Keratinocyte (primary cell): ENCODE results near the gene KCNMA1. TPM values are rescaled to one million over a fixed set of nuclear protein-coding genes. Genes with fewer than 3 reads are reported as not detected.

Experiments
- DNase-seq: peaks from one replicate; pipeline ENCODE4 v3.0.0-alpha.2; 2011; ENCODE audit warnings: low read depth, missing footprints, low spot score
- FAIRE-seq: peaks from 2 replicates; lab custom pipeline; 2011; peaks lifted over from hg19 to GRCh38; lab: Jason Lieb, UNC
- H2AFZ ChIP-seq: 2 replicates; pipeline ENCODE4 v1.6.0; 2012; ENCODE audit warnings: low read length, control low read depth, inconsistent platforms; ENCODE audit not compliant: control insufficient read depth
- H3K27ac ChIP-seq: 2 replicates; pipeline ENCODE4 v1.5.1; 2011; ENCODE audit warnings: low read length; ENCODE audit not compliant: control insufficient read depth, insufficient read depth
- H3K27me3 ChIP-seq: 3 replicates; pipeline ENCODE4 v1.6.0; 2011; ENCODE audit warnings: low read length; ENCODE audit not compliant: control insufficient read depth, insufficient read depth; ENCODE audit errors: extremely low read depth
- H3K36me3 ChIP-seq, 2 experiments: 2 replicates in 1 of 2; 3 replicates in 1 of 2; pipeline ENCODE4 v1.5.1; 2011; ENCODE audit warnings: low read length in 2 of 2, mild to moderate bottlenecking in 1 of 2; ENCODE audit not compliant: control insufficient read depth in 2 of 2, insufficient read depth in 2 of 2; ENCODE audit errors: extremely low read depth in 1 of 2
- H3K4me1 ChIP-seq: 3 replicates; pipeline ENCODE4 v1.5.1; 2011; ENCODE audit warnings: low read length; ENCODE audit not compliant: control insufficient read depth, insufficient read depth; ENCODE audit errors: extremely low read depth
- H3K4me2 ChIP-seq: 3 replicates; pipeline ENCODE4 v1.6.0; 2011; ENCODE audit warnings: low read depth, low read length; ENCODE audit not compliant: control insufficient read depth, insufficient read depth; ENCODE audit errors: extremely low read depth
- H3K4me3 ChIP-seq, 3 experiments: fragments of 200-600 bp in 1 of 3; sonication (generic) in 1 of 3; 2 replicates in 2 of 3; 3 replicates in 1 of 3; pipeline ENCODE4 v1.5.1; 2011 to 2016; ENCODE audit warnings: low read length in 3 of 3, mild to moderate bottlenecking in 3 of 3, control low read depth in 2 of 3, inconsistent platforms in 1 of 3, low read depth in 1 of 3, mixed read lengths in 1 of 3, mixed run types in 1 of 3, moderate library complexity in 1 of 3; ENCODE audit not compliant: control insufficient read depth in 2 of 3, insufficient read depth in 2 of 3; ENCODE audit errors: extremely low read depth in 1 of 3
- H3K79me2 ChIP-seq: 2 replicates; pipeline ENCODE4 v1.6.0; 2012; ENCODE audit warnings: low read length; ENCODE audit not compliant: control insufficient read depth, insufficient read depth
- H3K9ac ChIP-seq: 3 replicates; pipeline ENCODE4 v1.6.0; 2011; ENCODE audit warnings: low read length; ENCODE audit not compliant: control insufficient read depth, insufficient read depth; ENCODE audit errors: extremely low read depth
- H3K9me1 ChIP-seq: 3 replicates; pipeline ENCODE4 v1.6.0; 2011; ENCODE audit warnings: low read length; ENCODE audit not compliant: control insufficient read depth, insufficient read depth; ENCODE audit errors: extremely low read depth
- H3K9me3 ChIP-seq: 2 replicates; pipeline ENCODE4 v1.5.1; 2012; ENCODE audit warnings: low read depth, low read length; ENCODE audit not compliant: control insufficient read depth
- H4K20me1 ChIP-seq: 3 replicates; pipeline ENCODE4 v1.6.0; 2011; ENCODE audit warnings: low read length; ENCODE audit not compliant: control insufficient read depth, insufficient read depth; ENCODE audit errors: extremely low read depth
- CTCF ChIP-seq, 3 experiments: IDR thresholded peaks in 1 of 3; conservative IDR thresholded peaks in 1 of 3; optimal IDR thresholded peaks in 1 of 3; 2 replicates in 2 of 3; 3 replicates in 1 of 3; pipeline versions ENCODE3 to v1.5.1; 2011; ENCODE audit warnings: low read length in 3 of 3, mild to moderate bottlenecking in 3 of 3, moderate library complexity in 2 of 3, control low read depth in 1 of 3, inconsistent platforms in 1 of 3; ENCODE audit not compliant: insufficient read depth in 2 of 3; ENCODE audit errors: extremely low read depth in 1 of 3
- EZH2 ChIP-seq: IDR thresholded peaks from one replicate; pipeline ENCODE4 v1.6.1; 2012; ENCODE audit warnings: inconsistent platforms, mild to moderate bottlenecking, low read length, moderate library complexity
- dilution Hi-C: fragments of 300-500 bp; cut with MboI; formaldehyde crosslinking; loops from one replicate; pipeline ENCODE4 v1.7.0; 2020; ENCODE audit warnings: low sequenced_read_pairs; ENCODE audit not compliant: extremely low pct_ligation_motif_present
- polyA plus RNA-seq, 5 experiments: library from polyadenylated mRNA; depleted of rRNA in 3 of 5; stranded (reverse) in 3 of 5; stranded (forward) in 1 of 5; unstranded in 1 of 5; fragments of >200 nt; gene quantifications; 1 replicate in 1 of 5; 2 replicates in 3 of 5; 3 replicates in 1 of 5; pipeline versions ENCODE4 v1.2.1 to v1.2.3, GENCODE V29; 2011 to 2012; ENCODE audit warnings: missing spikeins in 2 of 5, low read depth in 1 of 5, low replicate concordance in 1 of 5

Gene KCNMA1
- polyA plus RNA-seq, 1 donor (not counting 4 experiments of a cell fraction or from before 2014, with no cell fraction given) = 6.3 TPM

- DNase-seq (no peak), FAIRE-seq (no peak)
- TF ChIP-seq CTCF (optimal IDR thresholded peaks at IDR 0.05 in 1 of 3, IDR thresholded peaks at IDR 0.05 in 1 of 3, conservative IDR thresholded peaks at IDR 0.05 in 1 of 3; ENCODE audit: extremely low read depth in 1 of 3, insufficient read depth in 2 of 3, low read length in 3 of 3) (no peak), EZH2 (no peak)
- Histone ChIP-seq H2AFZ (no peak overlapping the region), H3K79me2 (no peaks in the 10 kb centered on the region), H3K27me3 (no peaks in the 10 kb centered on the region), H3K9ac (no peak overlapping the region), H3K9me3 (no peaks in the 10 kb centered on the region), H3K36me3 (no peaks in the 10 kb centered on the region), H3K4me3 (no peak overlapping the region), H4K20me1 (no peaks in the 10 kb centered on the region), H3K4me1 (peaks cover 11% of the 10 kb centered on the region), H3K27ac (no peak overlapping the region), H3K9me1 (no peaks in the 10 kb centered on the region), H3K4me2 (no peak overlapping the region)
- dilution Hi-C loops = no loop called here
Observed at GRCh38 chr10:77463967-77464745, 173.5 kb downstream of the KCNMA1 start.

DNA sequence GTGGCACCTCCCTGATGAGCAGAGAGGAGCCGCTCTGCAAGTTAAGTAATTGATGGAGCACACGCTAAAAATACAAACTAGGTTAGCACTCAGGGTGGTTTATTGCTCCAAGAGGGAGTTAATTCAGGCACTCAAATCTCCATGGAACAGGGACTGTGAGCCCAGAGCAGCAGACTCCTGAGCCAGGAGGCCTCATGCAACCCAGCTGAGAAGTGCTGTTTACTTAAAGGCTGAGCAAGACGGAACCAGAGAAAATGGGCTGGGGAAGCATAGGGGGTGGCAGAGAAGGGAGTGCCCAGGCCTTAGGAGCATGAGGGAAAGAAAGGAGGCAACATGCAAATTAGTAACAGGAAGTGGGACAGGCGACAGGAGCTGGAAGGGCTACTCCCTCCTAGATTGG, 174.1 kb downstream of the KCNMA1 start:
- peaks cover 11% of the 10 kb centered on the region for H3K4me1 ChIP-seq

More for the DNA sequence above, 174.1 kb downstream of the KCNMA1 start:
- H3K9me3 ChIP-seq = no peaks in the 10 kb centered on the region
- H4K20me1 ChIP-seq = no peaks in the 10 kb centered on the region
- TF ChIP-seq EZH2 = no peak
- TF ChIP-seq CTCF (optimal IDR thresholded peaks at IDR 0.05 in 1 of 3, IDR thresholded peaks at IDR 0.05 in 1 of 3, conservative IDR thresholded peaks at IDR 0.05 in 1 of 3; ENCODE audit: extremely low read depth in 1 of 3, insufficient read depth in 2 of 3, low read length in 3 of 3) = no peak
- H3K9me1 ChIP-seq = no peaks in the 10 kb centered on the region
- H3K9ac ChIP-seq = no peak overlapping the region
- H3K27me3 ChIP-seq = no peaks in the 10 kb centered on the region
- DNase-seq (no peak), FAIRE-seq (no peak)
- no peak overlapping the region for H3K27ac ChIP-seq
- H3K4me2 ChIP-seq = no peak overlapping the region
- no peaks in the 10 kb centered on the region for H3K79me2 ChIP-seq
- no peaks in the 10 kb centered on the region for H3K36me3 ChIP-seq
- no peak overlapping the region for H2AFZ ChIP-seq
- dilution Hi-C loops = no loop called here
- no peak overlapping the region for H3K4me3 ChIP-seq
